NCI-H1092 treated with DMSO at 0.1 percent for 48 hours (cell line): ENCODE measurements around the gene PGGHG.
"Not testable (repeated sequence)": the region's sequence is repeated elsewhere in the genome, so short reads cannot be mapped to it uniquely, and the experiment has no call there.

ENCODE experiments used
- DNase-seq: peaks from one replicate; lab custom pipeline; 2025; lab: John Stamatoyannopoulos, UW

The PGGHG gene

DNA sequence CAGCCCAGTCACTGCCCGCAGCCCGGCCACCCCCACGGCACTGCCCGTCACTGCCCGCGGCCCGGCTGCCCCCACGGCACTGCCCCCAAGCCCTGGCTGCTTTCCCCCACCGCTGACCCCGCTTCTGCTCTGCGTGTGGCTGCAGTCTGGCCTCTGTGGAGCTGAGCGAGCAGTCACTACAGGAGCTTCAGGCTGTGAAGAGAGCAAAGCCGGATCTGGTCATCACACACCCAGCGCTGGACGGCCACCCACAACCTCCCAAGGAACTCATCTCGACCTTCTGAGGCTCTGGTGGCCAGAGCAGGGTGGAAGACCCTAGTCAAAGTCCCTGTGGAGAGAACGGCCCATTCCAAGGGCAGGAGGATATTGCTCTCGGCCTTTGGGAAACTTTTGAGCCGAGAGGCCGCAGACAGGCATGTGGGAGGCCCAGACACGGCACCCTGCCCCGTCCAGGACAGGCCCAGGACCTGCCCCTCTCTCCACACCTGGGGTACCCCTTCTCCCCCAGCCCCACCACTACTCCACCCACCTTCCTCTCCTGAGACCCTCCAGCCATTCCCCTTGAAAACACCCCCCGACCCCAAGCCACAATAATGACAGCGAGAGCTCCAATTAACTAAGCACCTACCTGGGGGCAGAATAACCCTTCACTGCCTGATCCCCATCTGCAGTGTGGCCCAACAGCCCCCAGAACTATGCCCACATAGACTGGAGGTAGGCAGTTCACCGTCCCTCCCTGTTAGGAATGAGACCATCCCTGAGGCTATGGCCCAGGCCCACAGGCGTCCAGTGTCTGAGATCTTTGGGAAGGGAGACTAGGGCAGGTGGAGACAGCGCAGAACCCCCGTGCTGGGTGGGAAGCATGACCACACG is 3.7 kb upstream of the PGGHG start:
- no peak for DNase-seq

DNA sequence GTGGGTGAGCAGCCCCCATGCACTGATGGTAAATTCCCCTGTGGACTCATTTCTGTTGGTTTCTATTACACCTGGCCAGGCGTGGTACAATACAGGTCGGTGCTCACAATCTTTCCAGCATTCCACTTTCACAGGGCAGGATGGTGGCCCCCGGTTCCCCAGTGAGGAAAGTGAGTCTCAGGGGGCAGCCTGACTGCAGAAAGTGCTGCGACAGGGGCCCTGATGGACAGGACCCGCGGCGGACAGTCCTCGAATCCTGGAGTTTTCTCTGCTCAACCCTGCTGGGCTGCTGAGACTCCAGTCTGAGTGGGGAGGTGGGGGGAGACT is 3.1 kb upstream of the PGGHG start:
- DNase-seq = no peak

DNA sequence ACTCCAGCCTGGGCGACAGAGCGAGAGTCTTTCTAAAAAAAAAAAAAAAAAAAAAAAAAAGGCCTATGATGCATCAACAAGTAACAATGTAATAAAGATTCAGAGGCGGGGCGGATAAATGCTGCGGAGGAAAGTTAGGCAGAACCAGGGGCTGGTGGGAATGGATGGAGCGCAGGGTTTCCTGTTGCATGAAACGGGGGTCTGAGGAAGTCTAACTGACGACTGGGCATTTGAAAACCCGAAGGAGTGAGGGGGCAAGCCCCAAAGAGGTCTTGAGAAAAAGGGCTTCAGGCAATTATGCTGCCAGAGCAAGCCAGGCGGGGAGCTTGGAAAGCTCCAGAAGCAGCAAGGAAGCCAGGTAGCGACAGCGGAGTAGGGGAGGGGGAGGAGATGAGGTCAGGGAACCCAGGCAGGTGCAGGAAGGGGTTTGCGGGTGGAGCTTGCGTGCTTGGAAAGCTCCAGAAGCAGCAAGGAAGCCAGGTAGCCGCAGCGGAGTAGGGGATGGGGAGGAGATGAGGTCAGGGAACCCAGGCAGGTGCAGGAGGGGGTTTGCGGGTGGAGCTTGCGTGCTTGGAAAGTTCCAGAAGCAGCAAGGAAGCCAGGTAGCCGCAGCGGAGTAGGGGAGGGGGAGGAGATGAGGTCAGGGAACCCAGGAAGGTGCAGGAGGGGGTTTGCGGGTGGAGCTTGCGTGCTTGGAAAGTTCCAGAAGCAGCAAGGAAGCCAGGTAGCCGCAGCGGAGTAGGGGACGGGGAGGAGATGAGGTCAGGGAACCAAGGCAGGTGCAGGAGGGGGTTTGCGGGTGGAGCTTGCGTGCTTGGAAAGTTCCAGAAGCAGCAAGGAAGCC is 1.7 kb upstream of the PGGHG start:
- DNase-seq = not testable (repeated sequence)

DNA sequence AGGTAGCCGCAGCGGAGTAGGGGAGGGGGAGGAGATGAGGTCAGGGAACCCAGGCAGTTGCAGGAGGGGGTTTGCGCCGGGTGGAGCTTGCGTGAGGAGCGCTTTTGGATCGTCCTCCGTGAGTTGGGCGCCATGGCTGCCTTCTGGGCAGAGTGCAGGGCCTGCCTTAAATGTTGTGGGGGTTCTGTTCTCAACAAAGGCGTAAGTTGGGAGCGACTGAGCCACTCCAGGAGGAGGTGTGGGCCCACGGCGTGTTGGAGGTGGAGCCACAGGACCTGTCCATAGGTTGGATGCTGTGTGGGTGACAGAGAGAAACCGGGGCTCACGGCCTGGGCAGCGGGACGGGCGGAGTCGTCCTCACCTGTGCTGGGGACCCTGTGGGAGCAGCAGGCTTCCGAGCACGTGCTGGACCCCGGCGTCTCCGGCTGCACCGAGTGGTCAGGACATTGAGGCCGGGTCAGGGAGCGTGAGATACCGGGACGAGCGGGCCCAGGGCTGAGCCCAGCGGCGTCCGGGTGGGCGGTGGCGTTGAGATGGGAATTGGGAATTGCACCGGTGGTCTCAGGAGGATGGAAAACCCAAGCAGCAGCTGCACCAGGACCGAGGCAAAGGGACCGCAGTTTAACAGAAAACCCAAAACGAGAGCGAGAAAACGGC is 977 bp upstream of the PGGHG start:
- DNase-seq = no peak

DNA sequence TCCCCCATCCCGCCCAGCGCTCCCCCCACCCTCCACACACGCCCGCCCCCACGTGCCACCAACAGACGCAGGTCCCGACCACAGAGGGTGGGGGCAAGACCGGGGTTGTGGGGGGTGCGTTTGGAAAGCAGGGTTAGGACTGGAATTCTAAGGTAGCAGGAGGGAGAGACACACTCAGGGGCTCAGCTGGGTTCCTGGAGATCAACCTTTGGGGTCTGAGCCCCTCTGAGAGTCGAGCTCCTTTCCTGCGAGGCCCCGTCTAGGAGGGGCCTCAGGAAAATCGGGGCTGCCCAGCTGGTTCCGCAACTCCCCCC is 429 bp downstream of the PGGHG start:
- no peak for DNase-seq

DNA sequence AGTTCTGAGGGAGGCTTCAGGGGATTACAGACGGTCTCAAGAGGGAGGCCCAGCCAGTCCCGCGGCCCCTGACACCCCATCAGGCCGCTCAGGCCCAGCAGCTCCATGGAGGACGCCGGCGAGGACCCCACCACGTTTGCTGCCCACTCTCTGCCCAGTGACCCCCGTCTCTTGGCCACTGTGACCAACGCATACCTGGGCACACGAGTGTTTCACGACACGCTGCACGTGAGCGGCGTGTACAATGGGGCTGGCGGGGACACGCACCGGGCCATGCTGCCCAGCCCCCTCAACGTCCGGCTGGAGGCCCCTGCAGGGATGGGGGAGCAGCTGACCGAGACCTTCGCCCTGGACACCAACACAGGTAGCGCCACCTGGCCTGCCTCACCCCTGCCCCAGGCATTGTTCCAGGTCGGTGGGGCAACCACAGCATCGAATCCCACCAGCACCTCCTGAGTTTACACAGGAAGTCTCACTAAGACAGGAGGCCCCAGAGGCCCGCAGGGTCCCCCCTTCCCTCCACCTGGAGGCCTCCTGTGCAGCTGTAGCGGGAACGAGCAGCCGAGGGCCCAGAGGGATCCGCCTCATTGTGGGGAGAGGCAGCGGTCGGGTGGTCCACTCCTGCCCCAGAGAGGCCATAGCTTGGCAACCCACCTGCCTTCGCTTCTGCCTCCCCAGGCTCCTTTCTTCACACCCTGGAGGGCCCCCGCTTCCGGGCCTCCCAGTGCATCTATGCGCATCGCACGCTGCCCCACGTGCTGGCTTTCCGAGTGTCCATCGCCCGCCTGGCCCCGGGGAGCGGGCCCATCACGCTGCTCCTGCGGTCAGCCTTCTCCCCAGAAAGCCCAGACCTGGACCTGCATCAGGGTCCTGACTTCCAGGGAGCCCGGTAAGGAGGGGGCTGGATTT is 1.0 kb downstream of the PGGHG start:
- no peak for DNase-seq

DNA sequence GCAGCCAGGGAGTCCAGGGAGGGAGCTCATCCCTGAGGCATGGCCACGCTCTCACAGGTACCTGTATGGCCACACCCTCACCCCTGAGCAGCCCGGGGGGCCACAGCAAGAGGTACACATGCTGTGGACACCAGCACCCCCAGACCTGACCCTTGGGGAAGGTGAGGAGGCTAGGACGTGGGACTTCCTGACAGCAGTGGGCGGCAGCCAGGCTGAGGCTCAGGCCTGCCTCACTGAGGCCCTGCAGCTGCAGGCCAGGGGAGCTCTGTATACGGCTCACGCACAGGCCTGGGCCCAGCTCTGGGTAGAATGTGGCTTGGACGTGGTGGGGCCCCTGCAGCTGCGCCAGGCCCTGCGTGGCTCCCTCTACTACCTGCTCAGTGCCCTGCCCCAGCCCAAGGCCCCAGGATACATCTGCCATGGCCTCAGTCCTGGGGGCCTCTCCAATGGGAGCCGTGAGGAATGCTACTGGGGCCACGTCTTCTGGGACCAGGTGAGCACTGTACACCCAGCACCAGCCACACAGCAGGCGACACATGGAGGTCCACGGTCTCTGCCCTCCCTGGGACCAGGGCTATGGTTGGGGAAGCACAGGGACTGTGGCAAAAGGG is 1.8 kb downstream of the PGGHG start:
- DNase-seq = no peak

DNA sequence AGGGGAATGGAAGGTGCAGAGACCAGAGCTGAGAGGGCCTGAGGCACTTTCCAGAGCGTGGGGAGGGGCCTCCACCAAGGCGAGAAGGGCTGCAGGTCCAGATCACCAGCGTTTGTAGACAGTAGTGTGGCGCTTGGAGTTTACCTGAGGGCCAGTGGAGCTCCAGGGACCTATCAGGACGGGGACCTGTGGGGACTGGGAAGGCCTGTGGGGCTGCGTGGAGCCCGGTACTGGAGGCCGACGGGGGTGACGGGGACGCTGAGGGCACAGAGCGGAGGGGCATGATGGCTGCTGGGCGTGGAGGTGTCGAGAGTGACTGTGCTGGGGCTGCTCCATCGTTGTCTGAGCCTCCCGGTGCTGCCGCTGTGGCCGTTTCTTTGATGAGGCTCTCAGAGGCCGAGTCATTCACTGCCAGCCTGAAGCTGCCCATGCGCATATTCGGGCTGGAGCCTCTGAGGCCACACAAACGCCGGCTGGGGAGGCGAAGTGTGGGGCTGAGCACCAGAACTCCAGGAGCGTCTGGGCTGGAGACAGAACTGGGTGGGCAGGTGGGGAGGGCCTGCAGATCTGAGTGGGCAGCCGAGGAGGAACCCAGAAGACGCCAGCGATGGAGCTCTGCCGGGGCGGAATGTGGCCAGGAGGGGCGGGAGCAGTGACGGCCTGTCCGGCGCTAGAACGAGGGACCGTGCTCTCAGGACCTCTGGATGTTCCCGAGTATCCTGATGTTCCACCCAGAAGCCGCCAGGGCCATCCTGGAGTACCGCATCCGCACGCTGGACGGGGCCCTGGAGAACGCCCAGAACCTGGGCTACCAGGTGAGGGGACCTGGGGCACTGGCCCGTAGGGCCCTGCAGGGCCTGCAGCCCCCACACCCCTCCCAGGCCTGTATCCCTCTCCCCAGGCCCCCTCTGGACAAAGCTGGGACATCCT is 2.6 kb downstream of the PGGHG start:
- DNase-seq = no peak

DNA sequence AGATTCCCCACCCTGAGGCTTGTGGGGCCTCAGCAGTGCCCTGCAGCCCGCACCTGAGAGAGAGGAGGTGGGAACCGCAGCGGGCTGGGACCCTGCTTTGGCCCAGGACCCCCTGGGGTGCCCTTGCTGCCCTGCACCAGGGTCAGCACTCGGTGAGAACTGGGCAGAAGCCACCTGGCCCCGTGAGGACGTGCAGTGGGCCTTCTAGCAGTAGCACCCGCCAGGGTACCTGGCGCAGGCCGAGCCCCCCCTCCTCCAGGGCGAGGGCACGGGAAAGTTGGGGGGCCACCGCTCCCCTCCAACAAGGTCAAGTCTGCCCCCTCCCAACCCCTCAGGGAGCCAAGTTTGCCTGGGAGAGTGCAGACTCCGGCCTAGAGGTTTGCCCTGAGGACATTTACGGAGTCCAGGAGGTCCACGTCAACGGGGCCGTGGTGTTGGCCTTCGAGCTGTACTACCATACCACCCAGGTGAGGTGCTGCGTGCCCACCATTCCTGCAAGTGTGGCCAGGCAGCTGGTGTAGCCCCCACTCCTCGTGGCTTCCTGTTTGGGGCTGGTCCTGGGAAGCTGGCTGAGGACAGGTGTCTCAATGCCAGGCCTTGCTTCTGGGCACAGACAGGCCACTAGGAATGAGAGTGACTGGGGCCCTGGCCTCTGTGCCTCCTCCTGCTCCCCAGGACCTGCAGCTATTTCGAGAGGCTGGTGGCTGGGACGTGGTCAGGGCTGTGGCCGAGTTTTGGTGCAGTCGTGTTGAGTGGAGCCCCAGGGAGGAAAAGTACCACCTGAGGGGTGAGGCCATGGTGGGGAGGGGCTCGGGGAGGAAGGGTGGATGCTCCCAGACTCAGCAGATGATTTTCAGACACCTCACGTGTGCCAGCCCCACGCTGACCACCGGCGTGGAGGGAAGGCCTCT is 3.5 kb downstream of the PGGHG start:
- no peak for DNase-seq

DNA sequence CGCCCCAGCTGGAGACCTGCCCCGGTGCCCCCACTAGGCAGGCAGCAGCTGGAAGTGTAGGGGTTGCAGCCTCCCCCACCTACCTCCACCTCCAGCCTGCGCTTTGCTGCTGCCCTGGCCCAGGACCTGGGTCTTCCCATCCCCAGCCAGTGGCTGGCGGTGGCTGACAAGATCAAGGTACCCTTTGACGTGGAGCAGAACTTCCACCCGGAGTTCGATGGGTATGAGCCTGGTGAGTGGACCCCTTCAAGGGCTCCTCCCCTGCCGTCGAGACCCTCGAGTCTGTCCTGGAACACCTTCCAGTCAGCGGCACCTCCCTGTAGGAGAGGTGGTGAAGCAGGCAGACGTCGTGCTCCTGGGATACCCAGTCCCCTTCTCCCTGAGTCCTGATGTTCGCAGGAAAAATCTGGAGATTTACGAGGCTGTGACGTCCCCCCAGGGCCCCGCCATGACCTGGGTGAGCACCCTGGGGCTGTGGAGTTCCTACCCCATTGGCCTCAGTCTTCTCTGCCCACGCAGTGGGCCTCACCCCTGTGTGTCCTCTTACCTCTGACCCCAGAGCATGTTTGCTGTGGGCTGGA is 4.4 kb downstream of the PGGHG start:
- no peak for DNase-seq

DNA sequence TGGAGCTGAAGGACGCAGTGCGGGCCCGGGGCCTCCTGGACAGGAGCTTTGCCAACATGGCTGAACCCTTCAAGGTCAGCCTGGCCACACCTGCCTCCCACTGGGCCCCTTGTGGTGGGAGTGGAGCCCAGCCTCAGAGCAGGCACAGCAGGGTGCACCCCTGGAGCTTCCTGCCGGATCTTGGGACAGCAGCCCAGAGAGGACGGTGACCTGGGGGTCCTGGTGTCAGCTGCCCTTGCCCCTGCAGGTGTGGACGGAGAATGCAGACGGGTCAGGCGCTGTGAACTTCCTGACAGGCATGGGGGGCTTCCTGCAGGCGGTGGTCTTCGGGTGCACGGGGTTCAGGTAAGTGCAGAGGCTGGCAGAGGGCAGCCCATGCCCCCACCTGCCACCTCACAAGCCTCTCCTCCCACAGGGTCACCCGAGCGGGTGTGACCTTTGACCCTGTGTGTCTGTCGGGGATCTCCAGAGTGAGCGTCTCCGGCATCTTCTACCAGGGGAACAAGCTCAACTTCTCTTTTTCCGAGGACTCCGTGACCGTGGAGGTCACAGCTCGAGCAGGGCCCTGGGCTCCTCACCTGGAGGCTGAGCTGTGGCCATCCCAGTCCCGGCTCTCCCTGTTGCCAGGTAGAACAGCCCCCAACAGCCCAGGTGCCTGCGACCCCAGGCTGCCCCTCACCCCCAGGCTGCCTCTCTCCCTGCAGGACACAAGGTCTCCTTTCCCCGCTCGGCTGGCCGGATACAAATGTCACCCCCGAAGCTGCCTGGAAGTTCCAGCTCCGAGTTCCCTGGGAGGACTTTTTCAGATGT is 5.1 kb downstream of the PGGHG start:
- no peak for DNase-seq

DNA sequence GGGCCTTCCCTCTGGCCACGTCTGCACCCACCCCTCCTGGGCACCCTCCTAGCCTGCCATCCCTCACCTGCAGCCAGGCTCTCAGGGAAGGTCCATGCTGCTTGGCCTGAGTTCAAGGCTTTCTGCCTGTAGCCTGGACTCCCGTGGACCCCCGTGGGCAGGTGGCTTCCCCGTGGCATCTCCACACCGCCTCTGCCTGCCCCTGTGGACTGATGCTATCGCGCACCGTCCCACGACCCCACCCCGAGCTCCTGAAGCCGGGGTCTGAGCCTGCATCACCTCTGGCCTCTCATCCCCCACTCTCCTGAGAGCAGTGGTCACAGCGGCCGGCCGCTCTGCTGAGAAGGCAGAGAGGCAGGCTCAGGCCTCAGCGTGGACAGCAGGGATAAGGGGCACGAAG is 5.9 kb downstream of the PGGHG start:
- no peak for DNase-seq

DNA sequence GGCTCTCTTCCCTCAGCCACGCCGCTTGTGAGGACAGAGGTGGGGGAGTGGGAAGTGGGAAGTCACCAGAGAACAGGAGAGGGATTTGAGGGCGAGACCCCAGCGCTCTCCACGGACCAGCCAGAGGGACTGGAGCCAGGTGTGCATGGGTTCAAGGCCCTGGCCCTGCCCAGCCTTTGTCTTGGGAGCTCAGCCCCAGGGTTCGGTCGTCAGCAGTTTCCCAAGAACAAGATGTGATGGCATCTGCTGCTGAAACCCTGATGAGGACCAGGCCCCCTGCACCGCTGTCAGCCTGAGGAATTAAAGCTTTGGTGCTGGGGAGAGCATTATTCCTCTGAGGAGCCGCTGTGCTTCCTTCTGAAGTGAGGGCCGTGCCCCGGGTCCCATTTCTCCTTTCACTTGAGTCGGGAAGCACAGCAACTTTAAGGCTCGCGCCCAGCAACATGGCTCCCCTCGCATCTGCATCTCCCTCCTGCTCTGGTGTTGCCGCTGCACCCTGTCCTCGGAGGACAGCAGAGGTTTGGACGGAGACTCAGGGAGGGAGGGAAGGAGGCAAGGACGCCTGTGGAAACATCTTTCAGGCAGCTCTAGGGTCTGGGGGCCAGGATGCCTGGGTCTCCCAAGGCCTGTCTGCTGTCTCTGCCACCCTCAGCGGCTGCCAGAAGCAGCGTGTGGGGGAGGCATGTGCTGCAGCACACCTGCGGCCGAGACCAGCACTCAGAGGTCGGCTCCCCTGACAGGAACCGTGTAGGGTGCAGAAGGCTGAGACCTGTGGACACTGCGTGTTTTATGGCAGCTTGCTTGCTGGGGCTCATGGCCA is 6.6 kb downstream of the PGGHG start:
- no peak for DNase-seq

DNA sequence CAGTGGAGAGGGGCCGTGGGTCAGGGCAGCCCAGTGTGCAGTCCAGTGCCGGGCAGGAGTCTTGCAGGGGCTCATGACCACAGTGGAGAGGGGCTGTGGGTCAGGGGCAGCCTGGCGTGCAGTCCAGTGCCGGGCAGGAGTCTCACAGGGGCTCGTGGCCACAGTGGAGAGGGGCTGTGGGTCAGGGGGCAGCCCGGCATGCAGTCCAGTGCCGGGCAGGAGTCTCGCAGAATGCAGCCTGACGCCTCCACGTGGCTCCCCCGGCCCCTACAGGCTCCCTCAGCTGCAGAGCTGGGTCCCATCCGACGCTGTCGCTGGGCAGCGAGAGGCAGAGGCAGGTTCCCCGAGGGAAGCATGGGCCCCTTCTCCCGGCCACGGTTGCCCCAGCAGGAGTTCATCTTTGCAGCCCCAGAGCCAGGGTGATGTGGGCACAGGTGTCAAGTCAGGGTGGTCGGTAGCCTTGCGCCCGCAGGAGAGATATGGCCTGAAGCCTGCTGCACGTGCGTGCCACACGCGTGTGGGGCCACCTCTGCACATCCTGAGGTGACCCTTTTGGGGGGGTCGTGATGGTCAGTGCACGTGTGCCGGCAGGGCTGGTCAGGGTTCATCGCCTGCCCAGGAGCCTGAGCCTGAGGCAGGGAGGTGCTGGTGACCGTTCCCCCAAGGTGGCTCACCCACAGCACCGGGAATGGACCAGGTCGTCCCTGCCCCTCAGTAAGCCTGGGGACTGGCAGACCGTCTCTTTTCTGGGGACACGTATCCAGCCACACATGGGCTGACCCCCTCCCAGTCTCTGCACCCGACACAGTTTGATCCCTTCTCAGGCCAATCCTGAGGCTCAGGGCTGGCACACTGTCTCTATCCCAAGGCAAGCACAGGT is 7.5 kb downstream of the PGGHG start:
- no peak for DNase-seq

DNA sequence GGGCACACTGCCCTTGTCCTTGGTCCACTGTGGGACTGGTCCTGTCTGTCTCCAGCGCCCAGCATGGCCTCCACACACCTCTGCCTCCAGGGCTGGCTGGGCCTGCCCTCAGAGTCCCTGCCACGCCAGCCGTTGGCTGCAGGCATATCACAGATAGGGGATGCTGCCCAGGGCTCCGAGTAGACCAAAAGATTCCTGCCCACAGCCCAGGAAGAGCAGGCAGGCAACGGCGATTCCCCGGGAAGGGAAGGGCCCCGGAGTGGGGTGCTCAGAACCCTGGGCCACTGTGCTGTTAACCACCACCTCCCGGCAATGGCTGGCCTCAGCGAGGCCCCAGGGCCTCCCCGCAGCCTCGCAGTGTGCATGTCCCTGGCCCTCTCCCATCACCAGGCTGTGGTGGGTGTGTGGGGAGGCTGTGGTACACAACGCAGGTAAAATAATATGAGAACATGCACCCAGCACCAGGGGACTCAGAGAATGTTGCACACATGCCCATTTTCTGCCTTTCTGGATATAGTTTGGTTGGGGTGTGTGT is 8.2 kb downstream of the PGGHG start:
- DNase-seq = no peak
